ENCODE measurements around the gene KNCN.

Gene KNCN

DNA sequence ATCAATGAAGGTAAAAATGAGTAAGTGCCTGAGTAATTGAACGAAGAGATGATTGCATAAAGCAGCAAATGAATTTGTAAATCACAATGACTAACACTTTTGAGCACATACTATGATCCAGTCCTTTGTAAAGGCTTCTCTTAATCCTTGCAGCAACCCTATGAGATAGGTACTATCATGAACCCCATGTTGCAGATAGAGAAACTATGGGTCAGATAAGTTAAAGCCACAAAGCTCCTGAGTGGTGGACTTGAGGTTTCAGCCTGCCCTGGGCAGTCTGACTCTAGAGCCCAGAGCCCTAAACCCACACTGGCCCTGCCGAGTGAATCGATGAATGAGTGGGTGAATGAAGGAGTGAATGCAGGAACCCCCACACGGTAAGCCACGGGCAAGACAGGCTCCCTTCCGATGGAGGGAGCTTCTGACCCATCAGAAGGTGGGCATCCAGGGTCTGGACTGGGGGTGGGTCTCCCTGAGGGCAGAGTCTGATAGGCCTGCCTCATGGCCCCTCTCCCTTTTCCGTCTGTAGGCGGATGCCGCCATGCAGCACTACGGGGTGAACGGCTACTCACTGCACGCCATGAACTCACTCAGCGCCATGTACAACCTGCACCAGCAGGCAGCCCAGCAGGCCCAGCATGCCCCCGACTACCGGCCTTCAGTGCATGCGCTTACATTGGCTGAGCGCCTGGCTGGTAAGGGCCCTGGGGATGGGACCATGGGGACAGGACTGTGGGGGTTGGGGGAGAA is 44.8 kb downstream of the KNCN start:
- TF ChIP-seq, protein P1, sequence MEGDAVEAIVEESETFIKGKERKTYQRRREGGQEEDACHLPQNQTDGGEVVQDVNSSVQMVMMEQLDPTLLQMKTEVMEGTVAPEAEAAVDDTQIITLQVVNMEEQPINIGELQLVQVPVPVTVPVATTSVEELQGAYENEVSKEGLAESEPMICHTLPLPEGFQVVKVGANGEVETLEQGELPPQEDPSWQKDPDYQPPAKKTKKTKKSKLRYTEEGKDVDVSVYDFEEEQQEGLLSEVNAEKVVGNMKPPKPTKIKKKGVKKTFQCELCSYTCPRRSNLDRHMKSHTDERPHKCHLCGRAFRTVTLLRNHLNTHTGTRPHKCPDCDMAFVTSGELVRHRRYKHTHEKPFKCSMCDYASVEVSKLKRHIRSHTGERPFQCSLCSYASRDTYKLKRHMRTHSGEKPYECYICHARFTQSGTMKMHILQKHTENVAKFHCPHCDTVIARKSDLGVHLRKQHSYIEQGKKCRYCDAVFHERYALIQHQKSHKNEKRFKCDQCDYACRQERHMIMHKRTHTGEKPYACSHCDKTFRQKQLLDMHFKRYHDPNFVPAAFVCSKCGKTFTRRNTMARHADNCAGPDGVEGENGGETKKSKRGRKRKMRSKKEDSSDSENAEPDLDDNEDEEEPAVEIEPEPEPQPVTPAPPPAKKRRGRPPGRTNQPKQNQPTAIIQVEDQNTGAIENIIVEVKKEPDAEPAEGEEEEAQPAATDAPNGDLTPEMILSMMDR (IDR thresholded peaks at IDR 0.05; ENCODE audit: borderline replicate concordance, insufficient read depth, low read depth, low read length), result no peak
- no peak overlapping the region for H3K4me3 ChIP-seq (ENCODE audit: low read depth, low read length)

DNA sequence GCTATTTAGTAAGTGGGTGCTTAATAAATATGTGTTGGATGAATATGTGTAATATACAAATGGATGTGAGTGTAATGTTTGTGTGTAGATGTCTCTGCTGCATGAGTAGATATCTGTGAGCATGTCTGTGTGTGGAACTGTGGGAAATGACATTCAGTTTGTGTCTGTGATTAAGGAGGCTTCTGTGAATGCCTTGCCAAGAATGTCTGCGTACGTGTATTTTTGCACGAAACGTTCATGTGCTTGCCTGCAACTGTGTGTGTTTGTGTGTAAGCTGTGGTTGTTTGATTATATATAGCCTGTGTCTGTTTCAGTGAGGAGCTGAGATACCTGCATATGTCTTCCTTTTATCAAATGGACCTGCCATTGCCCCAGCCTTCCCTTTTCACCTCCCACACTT is 48.0 kb downstream of the KNCN start:
- H3K4me3 ChIP-seq (ENCODE audit: low read depth, low read length), result no peak overlapping the region
- TF ChIP-seq, protein P1 (IDR thresholded peaks at IDR 0.05; ENCODE audit: borderline replicate concordance, insufficient read depth, low read depth, low read length), result no peak

DNA sequence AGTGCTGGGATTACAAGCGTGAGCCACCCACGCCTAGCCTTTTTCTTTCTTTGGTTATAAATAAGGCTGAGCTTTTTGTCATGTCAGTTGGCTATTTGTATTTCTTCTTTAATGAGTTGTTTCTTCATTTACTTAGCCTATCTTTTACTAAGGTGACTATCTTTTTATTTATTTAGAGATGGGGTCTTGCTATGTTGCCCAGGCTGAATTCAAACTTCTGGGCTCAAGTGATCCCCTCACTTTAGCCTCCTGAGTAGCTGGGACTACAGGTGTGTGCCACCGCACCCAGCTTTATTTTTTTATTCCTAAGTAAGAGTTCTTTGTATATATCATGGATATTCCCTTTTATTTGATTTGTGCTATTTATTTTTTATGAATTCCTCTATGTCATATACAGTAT is 49.9 kb downstream of the KNCN start:
- TF ChIP-seq, protein P1 (IDR thresholded peaks at IDR 0.05; ENCODE audit: borderline replicate concordance, insufficient read depth, low read depth, low read length), result no peak
- H3K4me3 ChIP-seq (ENCODE audit: low read depth, low read length), result no peak overlapping the region

DNA sequence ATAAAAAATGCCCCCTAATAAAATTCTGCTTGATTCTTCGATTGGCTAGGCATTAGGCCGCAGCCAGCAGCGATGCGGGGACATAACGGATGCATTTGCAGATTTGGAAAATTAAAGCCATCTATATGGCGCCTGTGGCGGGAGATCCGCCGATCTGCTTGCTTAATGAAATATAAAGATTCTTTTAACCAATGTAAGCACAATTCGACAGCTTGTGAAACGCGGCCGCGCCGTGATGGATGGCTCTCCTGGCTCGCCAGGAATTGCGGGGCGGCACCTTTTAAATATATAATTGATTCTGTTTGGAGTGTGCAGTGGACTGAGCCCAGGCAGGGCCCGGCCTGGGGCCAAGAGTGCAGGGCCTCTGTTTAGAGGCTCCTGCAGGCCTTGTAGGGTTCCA is 53.8 kb downstream of the KNCN start:
- TF ChIP-seq, protein P1 (IDR thresholded peaks at IDR 0.05; ENCODE audit: borderline replicate concordance, insufficient read depth, low read depth, low read length), result no peak
- no peak overlapping the region for H3K4me3 ChIP-seq (ENCODE audit: low read depth, low read length)

DNA sequence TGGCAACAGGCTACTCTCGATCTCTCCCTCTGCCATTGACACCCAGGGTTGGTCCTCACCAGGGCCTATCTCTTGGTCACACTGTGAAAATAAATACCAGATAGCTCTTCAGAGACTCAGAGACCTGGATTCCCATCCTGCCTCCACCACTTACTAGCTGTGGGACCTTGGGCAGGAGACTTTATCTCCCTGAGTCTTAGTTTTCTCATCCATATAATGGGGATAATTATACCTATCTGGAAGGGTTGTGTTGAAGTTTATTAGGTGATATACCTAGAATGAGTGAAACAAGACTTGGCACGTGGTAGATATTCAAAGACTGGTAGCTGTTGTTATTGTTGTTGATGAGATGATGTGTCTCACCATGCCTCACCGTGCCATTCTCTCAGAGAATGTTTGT is 54.4 kb downstream of the KNCN start:
- no peak overlapping the region for H3K4me3 ChIP-seq (ENCODE audit: low read depth, low read length)
- TF ChIP-seq, protein P1 (IDR thresholded peaks at IDR 0.05; ENCODE audit: borderline replicate concordance, insufficient read depth, low read depth, low read length), result no peak

DNA sequence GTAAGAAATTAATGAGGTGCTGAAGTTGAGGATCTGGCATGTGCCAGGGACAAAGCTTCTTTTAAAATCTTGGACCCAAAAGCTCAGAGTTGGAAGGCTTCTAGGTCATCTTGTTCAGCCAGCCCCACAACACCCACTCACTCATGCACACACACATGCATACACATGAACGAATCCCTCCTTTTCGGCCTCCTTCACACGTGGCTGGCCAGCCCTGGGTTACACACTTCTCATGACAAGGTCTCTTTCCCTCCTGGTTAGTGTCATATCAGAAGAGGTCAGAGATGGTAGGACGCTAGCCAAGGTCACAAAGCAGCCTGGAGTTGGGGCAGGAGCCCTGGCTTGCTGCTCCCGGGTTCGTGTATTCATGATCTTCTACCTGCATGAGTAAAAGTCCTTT is 54.9 kb downstream of the KNCN start:
- TF ChIP-seq, protein P1 (IDR thresholded peaks at IDR 0.05; ENCODE audit: borderline replicate concordance, insufficient read depth, low read depth, low read length), result no peak

DNA sequence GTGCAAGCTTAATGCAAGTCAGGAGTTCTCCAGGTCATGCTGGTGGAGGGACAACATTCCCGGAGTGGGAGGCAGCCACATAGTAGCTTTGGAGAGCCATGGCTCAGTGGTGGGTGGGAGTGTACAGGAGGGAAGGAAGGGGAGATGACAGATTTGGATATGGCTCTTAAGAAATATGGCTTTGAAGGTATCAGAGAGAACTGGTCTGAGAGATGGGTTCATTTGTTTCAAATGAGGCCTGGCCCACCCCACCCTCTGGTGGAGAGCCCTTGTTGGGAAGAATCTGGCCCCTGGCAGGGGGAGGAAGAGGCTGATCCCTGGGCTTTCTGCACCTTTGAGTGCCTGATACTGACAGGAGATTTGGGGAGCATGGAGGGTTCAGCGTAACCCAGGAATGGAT is 55.7 kb downstream of the KNCN start:
- H3K4me3 ChIP-seq (ENCODE audit: low read depth, low read length), result no peak overlapping the region
- TF ChIP-seq, protein P1 (IDR thresholded peaks at IDR 0.05; ENCODE audit: borderline replicate concordance, insufficient read depth, low read depth, low read length), result no peak

More for the DNA sequence above, 54.9 kb downstream of the KNCN start:
- H3K4me3 ChIP-seq (ENCODE audit: low read depth, low read length), result no peak overlapping the region

Measured in GM12875 (cell line).